OCI-LY1 (cell line): ENCODE measurements around the gene DNAJC7.

Source experiments
- CTCF ChIP-seq: fragments of 200-600 bp; sonication (generic), shearing (Covaris generic); IDR thresholded peaks from 2 replicates; pipeline ENCODE4 v1.5.1; 2017; ENCODE audit warnings: mild to moderate bottlenecking, antibody characterized with exemption, low read length, moderate library complexity, mixed read lengths
- EZH2 ChIP-seq: fragments of 200-600 bp; sonication (generic), shearing (Covaris generic); IDR thresholded peaks from 2 replicates; pipeline ENCODE4 v1.8.0; 2017; ENCODE audit warnings: borderline replicate concordance, mixed run types, mild to moderate bottlenecking, antibody characterized with exemption, low read length, moderate library complexity, mixed read lengths

DNA sequence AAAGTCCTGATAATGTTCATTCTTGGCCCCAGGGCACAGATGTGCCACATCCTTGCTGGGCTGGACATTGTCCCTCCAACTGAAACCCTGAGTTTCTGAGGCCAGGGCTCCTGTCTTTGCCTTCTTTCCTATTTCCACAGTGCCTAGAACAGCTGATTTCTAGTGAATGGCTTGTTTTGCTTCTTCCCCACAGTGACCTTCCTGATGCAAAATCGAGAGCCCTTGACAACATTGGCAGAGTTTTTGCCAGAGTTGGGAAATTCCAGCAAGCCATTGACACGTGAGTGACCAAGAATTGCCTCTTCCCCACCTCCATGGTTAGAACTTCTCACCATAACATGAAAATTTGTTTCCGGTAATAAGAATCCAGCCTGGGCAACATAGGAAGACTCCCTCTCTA, 72.3 kb downstream of the DNAJC7 start:
- TF ChIP-seq EZH2 (no peak), CTCF (no peak)
